ENCODE measurements around the gene KLRK1.
"Not testable (repeated sequence)": the region's sequence is repeated elsewhere in the genome, so short reads cannot be mapped to it uniquely, and the experiment has no call there.

KLRK1 gene

DNA sequence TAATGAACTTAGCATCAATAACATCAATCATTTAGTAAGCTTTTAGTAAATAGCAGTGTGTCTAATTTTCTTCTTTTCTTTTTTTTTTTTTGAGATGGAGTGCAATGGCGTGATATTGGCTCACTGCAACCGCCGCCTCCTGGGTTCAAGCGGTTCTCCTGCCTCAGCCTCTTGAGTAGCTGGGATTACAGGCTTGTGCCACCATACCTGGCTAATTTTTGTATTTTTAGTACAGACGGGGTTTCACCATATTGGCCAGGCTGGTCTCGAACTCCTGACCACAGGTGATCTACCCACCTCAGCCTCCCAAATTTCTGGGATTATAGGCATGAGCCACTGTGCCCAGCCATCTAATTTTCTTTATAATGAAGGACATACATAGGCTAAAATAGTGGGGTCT is 2.3 kb downstream of the KLRK1 start:
- DNase-seq: not testable (repeated sequence)

- no peak for DNase-seq
Measured at GRCh38 chr12:10386857-10387256, 3.0 kb downstream of the KLRK1 start.

- DNase-seq: no peak
Measured at GRCh38 chr12:10385166-10385613, 4.7 kb downstream of the KLRK1 start.

DNA sequence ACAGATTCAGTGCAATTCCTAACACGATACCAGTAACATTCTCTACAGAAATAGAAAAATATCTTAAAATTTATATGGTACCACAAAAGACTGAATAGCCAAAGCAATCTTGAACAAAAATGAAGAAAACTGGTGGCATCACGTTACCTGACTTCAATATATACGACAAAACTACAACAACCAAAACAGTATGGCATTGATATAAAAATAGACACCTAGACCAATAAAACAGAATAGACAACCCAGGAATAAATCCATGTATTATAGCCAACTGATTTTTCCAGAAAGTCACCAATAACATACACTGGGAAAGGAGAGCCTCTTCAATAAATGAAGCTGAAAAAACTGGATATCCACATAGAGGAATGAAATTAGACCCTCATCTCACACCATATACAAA is 5.7 kb downstream of the KLRK1 start:
- no peak for DNase-seq

- DNase-seq: no peak
Measured at GRCh38 chr12:10381928-10382628, 7.8 kb downstream of the KLRK1 start.

DNA sequence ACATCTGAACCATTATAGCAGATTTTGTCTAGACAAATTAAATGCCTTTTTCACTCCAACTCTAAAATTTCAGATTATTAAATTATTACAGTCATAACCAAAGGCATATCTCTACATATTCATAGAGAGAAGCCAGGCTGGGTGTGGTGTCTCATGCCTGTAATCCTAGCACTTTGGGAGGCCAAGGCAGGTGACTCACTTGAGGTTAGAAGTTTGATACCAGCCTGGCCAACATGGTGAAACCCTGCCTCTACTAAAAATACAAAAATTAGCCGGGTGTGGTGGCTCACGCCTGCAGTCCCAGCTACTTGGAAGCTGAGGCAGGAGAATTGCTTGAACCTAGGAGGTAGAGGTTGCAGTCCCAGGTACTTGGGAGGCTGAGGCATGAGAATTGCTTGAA is 11.1 kb downstream of the KLRK1 start:
- not testable (repeated sequence) for DNase-seq

- DNase-seq: no peak
Measured at GRCh38 chr12:10374624-10375018, 15.2 kb downstream of the KLRK1 start.

GRCh38 chr12:10372559-10372958 is 17.3 kb downstream of the KLRK1 start:
- DNase-seq: no peak

GRCh38 chr12:10371893-10372535 is 17.8 kb downstream of the KLRK1 start:
- DNase-seq: not testable (repeated sequence)

- no peak for DNase-seq
Measured at GRCh38 chr12:10369557-10370415, 20.1 kb downstream of the KLRK1 start.

GRCh38 chr12:10368206-10369171 is 21.4 kb downstream of the KLRK1 start:
- no peak for DNase-seq

DNA sequence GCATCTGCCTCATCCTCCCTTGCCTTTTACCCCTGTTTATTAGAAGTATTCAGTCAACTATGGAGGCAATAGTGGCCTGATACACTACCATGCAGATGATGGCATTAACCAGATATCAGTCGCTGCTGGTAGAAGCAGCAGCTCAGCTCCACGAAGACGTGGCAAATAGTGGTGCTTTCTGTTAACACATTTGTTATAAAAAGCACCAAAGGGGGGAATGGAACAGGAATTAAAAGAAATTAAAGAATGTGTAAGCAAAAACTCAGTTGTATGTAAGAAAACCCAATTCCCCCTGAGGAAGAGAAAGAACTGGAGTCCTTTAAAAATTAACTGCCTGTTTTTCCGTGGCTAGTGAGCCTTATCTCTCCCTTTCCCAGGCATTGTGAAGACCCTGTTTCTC is 22.1 kb downstream of the KLRK1 start:
- DNase-seq: not testable (repeated sequence)

DNA sequence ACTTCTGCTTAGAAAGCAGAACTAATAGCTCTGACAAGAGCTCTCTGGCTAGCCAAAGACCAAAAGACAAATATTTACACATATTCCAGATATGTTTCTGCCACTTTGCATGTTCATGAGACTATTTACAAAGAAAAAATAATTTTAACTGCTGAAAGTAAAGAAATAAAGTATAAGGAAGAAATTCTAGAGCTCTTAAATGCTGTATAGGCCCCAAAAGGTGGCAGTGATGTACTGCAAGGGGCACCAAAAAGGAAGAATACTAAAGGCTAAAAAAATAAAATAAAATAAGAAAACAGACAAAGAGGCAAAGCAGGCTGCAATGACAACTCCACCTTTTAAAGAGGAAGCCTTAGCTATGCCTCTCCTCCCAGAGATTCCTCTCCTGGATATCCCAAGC is 23.0 kb downstream of the KLRK1 start:
- DNase-seq: peak; percentile 28 to 51

- peak in 1 of 2 experiments; percentile 63 for DNase-seq
Measured at GRCh38 chr12:10365696-10366405, 24.0 kb downstream of the KLRK1 start.

DNA sequence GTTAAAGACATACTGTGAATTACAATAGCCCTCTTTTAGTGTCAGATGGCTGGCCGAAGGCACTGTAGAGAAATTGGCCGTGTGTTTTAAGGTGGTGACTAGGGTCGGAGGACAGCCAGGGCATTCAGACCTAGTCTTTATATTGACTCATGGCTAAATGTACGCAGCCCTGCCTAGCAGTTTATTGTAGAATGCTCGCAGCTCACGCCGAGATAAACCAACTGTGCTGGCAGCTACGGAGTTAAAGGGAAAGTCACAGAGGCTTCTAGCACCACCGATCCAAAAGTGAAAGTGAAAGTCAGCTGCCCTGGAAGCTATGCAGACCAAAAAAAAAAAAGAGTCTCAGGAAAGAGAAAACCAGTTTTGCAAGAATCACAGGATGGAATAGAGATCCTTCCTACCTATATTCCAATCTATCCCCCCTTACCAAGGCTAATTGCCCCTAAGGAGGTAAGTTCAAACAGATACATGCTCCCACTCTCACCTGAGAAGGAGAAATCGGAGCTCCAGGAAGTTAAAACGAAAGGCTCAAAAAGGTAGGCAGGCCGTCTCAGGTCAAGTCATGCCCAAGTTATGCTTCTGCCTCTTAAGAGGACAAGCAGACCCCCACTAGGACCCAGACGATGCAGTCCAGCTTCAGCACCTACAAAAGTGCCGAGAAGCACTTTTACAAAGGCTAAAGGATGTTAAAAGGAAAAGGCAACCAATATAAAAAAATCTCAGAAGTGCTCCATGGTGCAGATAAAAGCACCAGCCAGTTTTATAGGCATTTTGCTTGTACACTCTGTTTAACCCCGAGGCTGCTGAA is 24.8 kb downstream of the KLRK1 start:
- DNase-seq: peak; percentile 88 to 91

DNA sequence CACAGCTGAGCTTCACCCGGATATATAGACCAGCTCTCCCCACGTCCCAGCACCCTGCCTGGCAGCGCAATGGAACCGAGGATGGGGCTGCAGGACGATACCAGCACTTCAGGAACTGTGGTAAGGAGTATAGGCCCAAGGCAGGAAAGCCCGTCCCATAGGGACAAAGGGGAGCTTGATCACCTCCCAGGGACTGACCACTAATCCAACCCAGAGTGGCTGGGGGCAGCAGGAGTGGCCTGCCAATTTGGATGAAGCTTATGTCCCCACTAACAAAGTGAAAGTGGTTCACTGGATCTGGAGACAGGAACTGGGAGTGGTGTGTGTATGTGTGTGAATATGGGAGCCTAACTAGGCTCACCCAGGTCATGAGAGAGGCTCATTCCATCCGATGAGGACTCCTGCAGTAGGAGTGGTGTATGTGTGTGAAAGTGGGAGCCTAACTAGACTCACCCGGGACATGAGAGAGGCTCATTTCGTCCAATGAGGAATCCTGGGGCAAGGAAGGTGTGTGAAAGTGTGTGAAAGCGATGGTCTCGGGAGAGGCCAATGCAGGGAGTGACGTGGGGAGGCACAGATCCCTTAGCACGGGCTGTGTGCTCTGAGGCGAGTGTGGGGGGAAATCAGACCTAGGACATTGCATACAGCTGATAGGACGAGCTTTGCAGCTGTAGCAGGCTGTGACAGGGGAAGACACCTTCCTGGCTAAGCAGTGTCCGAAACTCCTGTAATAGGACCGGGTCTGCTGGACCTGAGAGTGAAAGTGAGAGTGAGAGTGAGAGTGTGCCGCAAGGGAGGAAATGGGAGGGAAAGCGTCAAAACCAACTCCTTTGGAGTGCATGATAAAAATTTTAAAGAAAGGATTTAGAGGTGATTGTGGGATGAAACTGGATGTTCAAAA is 25.7 kb downstream of the KLRK1 start:
- DNase-seq: peak; percentile 75 to 79

DNA sequence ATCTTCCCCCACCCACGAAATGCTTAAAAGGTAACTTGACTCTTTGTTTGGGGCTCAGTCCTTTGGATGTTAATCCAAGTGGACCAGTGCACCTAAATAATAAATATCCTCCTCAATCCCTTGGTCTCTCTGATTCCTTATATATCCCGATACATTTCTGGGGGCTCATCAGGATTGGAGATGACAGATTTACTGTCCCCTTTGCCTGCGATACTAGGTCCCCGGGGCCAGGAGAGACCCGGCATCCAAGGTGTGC is 26.3 kb downstream of the KLRK1 start:
- DNase-seq: no peak

DNA sequence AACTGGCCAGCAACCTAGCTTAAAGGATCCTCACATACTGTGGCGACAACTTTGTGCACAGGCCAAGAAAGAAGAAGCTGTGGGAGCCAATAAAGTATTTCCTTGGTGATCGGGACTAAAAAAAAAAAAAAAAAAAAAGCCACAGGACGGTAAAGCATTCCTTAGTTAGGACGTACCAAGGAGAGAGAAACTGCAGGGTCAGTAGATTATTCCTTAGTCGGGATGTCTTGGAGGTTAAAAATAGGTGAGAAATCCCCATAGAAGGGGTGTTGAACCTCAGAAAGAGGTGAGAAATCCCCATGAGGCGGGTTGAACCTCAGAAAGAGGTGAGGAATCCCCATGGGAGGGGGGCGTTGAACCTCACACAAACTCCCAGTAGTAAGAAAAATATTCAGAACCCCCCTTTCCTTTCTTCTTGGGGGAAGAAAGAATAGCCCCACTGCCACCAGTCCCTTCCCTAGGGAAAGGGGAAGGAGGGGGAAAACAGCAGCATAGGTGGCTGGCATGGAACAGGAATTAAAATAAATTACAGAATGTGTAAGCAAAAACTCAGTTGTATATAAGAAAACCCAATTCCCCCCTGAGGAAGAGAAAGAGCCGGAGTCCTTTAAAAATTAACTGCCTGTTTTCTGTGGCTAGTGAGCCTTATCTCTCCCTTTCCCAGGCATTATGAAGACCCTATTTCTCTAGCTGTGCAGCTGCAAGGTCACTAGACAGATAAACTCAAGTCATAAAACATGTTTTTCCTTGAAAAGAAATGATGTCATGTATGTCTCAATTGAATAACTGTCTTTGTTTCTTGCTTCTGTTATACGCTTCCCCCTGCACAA is 26.8 kb downstream of the KLRK1 start:
- DNase-seq: peak in 1 of 2 experiments; percentile 24

DNA sequence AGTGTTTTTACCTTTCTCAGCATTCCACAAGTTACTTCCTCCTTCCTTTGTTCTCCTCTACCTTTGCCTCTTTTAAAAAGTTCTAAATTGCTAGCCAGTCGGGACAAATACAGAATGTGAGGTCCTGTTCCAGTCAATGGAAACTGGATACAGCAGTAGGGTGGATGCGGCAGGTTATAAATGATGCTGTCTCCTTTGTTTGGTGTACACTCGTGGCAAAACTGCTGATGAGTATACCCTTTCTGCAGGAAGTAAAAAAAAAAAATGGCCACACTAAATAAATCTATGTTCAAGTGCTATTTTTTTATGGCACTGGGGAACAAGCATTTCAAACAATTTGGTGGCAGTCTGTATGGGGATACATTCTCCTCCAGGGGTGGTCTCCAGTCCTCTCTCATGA is 27.5 kb downstream of the KLRK1 start:
- no peak for DNase-seq
